ENCODE data around the gene LRCOL1. TPM values are rescaled to one million over a fixed set of nuclear protein-coding genes. Genes with fewer than 3 reads are reported as not detected.
A peak's percentile ranks its signal among the peaks of the same experiment; 100 is the strongest.

Gene LRCOL1
- total and polyA plus RNA-seq, 2 of the 13 experiments (the other 11 are each of a cell fraction or from before 2014, with no cell fraction given), result not detected

DNA sequence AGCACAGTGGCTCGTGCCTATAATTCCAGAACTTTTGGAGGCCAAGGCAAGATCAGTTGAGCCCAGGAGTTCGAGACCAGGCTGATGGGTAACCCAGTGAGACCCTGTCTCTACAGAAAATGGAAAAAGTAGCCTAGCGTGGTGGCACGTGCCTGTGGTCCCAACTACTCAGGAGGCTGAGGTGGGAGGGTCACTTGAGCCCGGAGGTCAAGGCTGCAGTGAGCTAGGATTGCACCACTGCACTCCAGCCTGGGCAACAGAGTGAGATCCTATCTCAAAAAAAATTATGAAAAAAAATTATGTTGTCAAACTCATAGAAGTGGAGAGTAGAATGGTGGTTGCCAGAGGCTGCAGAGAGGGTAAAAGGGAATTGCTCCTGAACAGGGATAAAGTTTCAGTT, 3.6 kb upstream of the LRCOL1 start (continued):
- TF ChIP-seq, protein P1, sequence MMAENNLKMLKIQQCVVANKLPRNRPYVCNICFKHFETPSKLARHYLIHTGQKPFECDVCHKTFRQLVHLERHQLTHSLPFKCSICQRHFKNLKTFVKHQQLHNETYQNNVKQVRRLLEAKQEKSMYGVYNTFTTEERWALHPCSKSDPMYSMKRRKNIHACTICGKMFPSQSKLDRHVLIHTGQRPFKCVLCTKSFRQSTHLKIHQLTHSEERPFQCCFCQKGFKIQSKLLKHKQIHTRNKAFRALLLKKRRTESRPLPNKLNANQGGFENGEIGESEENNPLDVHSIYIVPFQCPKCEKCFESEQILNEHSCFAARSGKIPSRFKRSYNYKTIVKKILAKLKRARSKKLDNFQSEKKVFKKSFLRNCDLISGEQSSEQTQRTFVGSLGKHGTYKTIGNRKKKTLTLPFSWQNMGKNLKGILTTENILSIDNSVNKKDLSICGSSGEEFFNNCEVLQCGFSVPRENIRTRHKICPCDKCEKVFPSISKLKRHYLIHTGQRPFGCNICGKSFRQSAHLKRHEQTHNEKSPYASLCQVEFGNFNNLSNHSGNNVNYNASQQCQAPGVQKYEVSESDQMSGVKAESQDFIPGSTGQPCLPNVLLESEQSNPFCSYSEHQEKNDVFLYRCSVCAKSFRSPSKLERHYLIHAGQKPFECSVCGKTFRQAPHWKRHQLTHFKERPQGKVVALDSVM (CRISPR knock-in tag; IDR thresholded peaks at IDR 0.05), result peak; percentile 66
- TF ChIP-seq NONO (IDR thresholded peaks at IDR 0.05) (no peak), NONO (CRISPR knock-in tag; conservative IDR thresholded peaks at IDR 0.05) (no peak), ZNF709 (CRISPR knock-in tag; IDR thresholded peaks at IDR 0.05) (no peak), ZNF772 (CRISPR knock-in tag; IDR thresholded peaks at IDR 0.05) (no peak), MZF1 (CRISPR knock-in tag; IDR thresholded peaks at IDR 0.05; ENCODE audit: borderline replicate concordance) (no peak)

DNA sequence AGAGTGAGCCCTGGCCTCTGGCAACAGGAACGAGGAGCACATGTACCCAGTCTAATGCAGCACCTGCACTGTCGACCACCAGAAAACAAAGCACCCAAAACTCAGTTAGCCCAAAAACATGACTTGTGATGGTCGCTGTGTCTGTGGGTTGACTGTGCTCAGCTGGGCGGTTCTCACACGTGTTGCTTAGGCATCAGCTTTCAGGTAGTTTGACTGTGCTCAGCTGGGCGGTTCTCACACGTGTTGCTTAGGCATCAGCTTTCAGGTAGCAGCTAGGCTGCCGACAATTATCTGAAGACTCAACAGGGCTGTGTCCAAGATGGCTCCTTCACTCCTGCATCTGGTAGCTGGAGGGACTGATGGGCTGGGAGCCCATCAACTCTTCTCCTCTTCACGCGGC, 1.2 kb upstream of the LRCOL1 start:
- intact Hi-C loops (cut with micrococcal nuclease; ENCODE audit: unreplicated experiment) (no loop called here), in situ Hi-C loops (cut with HindIII; ENCODE audit: extremely low pct_ligation_motif_present, low pct_unique_long_range_greater_than_20kb) (no loop called here)
- CTCF ChIA-PET (ENCODE audit: low intra/inter-chr PET ratio, low total read pairs), result no interaction called here
- H3K27me3 ChIP-seq (ENCODE audit: control insufficient read depth in 1 of 2, insufficient read depth in 2 of 2, low read length in 2 of 2), result peaks cover 0 to 17% of the 10 kb centered on the region in 2 experiments
- H2AFZ ChIP-seq (ENCODE audit: low read length), result no peak overlapping the region
- H3K9me3 ChIP-seq (ENCODE audit: low read length), result peaks cover 18% of the 10 kb centered on the region
- H3K4me1 ChIP-seq (ENCODE audit: insufficient read depth, low read length), result peaks cover 25% of the 10 kb centered on the region
- H3K27ac ChIP-seq (ENCODE audit: extremely low read length, insufficient read depth, low read length), result no peak overlapping the region
- DNase-seq (ENCODE audit: low spot score) (no peak), ATAC-seq (no peak), FAIRE-seq (no peak)
- no peaks in the 10 kb centered on the region for H4K20me1 ChIP-seq (ENCODE audit: insufficient read depth, low read length)
- 73% methylated on average over 5 of the region's 10 CpGs for WGBS (ENCODE audit: low lambda C conversion rate)
- H3K4me2 ChIP-seq (ENCODE audit: low read depth, low read length), result no peak overlapping the region
- no peaks in the 10 kb centered on the region for H3K36me3 ChIP-seq (replicated peaks in 1 of 2; ENCODE audit: control insufficient read depth in 1 of 2, insufficient read depth in 2 of 2, low read length in 2 of 2)
- H3K79me2 ChIP-seq (ENCODE audit: insufficient read depth, low read length), result no peaks in the 10 kb centered on the region
- H3K9ac ChIP-seq (ENCODE audit: insufficient read depth, low read depth, low read length), result no peak overlapping the region
- POLR2A ChIA-PET, result no interaction called here
- BruUV-seq (replicated peaks), result no TSS peak
- TF ChIP-seq EZH2 (conservative IDR thresholded peaks at IDR 0.05; ENCODE audit: low read depth, low read length), result no peak
- TF ChIP-seq ZNF331 (CRISPR knock-in tag; IDR thresholded peaks at IDR 0.05), result peak; percentile 100
- TF ChIP-seq HNRNPL (IDR thresholded peaks at IDR 0.05; ENCODE audit: low read depth, low read length), result no peak
- TF ChIP-seq ZNF205 (CRISPR knock-in tag; IDR thresholded peaks at IDR 0.05), result no peak
- TF ChIP-seq ZNF274 (CRISPR knock-in tag; IDR thresholded peaks at IDR 0.05), result no peak
- TF ChIP-seq, protein P2, sequence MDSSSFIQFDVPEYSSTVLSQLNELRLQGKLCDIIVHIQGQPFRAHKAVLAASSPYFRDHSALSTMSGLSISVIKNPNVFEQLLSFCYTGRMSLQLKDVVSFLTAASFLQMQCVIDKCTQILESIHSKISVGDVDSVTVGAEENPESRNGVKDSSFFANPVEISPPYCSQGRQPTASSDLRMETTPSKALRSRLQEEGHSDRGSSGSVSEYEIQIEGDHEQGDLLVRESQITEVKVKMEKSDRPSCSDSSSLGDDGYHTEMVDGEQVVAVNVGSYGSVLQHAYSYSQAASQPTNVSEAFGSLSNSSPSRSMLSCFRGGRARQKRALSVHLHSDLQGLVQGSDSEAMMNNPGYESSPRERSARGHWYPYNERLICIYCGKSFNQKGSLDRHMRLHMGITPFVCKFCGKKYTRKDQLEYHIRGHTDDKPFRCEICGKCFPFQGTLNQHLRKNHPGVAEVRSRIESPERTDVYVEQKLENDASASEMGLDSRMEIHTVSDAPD (CRISPR knock-in tag; IDR thresholded peaks at IDR 0.05), result no peak
- TF ChIP-seq, protein P3, sequence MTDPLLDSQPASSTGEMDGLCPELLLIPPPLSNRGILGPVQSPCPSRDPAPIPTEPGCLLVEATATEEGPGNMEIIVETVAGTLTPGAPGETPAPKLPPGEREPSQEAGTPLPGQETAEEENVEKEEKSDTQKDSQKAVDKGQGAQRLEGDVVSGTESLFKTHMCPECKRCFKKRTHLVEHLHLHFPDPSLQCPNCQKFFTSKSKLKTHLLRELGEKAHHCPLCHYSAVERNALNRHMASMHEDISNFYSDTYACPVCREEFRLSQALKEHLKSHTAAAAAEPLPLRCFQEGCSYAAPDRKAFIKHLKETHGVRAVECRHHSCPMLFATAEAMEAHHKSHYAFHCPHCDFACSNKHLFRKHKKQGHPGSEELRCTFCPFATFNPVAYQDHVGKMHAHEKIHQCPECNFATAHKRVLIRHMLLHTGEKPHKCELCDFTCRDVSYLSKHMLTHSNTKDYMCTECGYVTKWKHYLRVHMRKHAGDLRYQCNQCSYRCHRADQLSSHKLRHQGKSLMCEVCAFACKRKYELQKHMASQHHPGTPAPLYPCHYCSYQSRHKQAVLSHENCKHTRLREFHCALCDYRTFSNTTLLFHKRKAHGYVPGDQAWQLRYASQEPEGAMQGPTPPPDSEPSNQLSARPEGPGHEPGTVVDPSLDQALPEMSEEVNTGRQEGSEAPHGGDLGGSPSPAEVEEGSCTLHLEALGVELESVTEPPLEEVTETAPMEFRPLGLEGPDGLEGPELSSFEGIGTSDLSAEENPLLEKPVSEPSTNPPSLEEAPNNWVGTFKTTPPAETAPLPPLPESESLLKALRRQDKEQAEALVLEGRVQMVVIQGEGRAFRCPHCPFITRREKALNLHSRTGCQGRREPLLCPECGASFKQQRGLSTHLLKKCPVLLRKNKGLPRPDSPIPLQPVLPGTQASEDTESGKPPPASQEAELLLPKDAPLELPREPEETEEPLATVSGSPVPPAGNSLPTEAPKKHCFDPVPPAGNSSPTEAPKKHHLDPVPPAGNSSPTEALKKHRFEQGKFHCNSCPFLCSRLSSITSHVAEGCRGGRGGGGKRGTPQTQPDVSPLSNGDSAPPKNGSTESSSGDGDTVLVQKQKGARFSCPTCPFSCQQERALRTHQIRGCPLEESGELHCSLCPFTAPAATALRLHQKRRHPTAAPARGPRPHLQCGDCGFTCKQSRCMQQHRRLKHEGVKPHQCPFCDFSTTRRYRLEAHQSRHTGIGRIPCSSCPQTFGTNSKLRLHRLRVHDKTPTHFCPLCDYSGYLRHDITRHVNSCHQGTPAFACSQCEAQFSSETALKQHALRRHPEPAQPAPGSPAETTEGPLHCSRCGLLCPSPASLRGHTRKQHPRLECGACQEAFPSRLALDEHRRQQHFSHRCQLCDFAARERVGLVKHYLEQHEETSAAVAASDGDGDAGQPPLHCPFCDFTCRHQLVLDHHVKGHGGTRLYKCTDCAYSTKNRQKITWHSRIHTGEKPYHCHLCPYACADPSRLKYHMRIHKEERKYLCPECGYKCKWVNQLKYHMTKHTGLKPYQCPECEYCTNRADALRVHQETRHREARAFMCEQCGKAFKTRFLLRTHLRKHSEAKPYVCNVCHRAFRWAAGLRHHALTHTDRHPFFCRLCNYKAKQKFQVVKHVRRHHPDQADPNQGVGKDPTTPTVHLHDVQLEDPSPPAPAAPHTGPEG (CRISPR knock-in tag; IDR thresholded peaks at IDR 0.05), result no peak
- peak; percentile 92; the same call in 1 of the 2 replicates for TF ChIP-seq SETDB1 (CRISPR knock-in tag; IDR thresholded peaks at IDR 0.05; ENCODE audit: borderline replicate concordance)
- H3K4me3 ChIP-seq (replicated peaks in 1 of 3; ENCODE audit: insufficient read depth in 1 of 3, low read depth in 2 of 3, low read length in 3 of 3), result no peak overlapping the region

Data from HepG2 (cell line).